NOMO-1 treated with DMSO at 0.1 percent for 48 hours (cell line): Measurements from ENCODE around the gene MCTP1.
"Not testable (repeated sequence)": the region's sequence is repeated elsewhere in the genome, so short reads cannot be mapped to it uniquely, and the experiment has no call there.

Experiments
- DNase-seq: peaks from one replicate; lab custom pipeline; 2025; ENCODE audit not compliant: unreplicated experiment; lab: John Stamatoyannopoulos, UW

Gene MCTP1

GRCh38 chr5:94832685-94833084 is 452.2 kb downstream of the MCTP1 start:
- no peak for DNase-seq

GRCh38 chr5:94830520-94830919 is 454.4 kb downstream of the MCTP1 start:
- peak; percentile 1 for DNase-seq

GRCh38 chr5:94828222-94828621 is 456.7 kb downstream of the MCTP1 start:
- DNase-seq = not testable (repeated sequence)

- DNase-seq = no peak
Observed at GRCh38 chr5:94820488-94820887, 464.4 kb downstream of the MCTP1 start.

- DNase-seq = no peak
Observed at GRCh38 chr5:94818904-94819303, 466.0 kb downstream of the MCTP1 start.

- DNase-seq = no peak
Observed at GRCh38 chr5:94815313-94816039, 469.4 kb downstream of the MCTP1 start.

- DNase-seq = no peak
Observed at GRCh38 chr5:94812232-94812631, 472.7 kb downstream of the MCTP1 start.

- DNase-seq = no peak
Observed at GRCh38 chr5:94811331-94811730, 473.6 kb downstream of the MCTP1 start.

- DNase-seq = no peak
Observed at GRCh38 chr5:94810877-94811276, 474.0 kb downstream of the MCTP1 start.

GRCh38 chr5:94810281-94810680 is 474.6 kb downstream of the MCTP1 start:
- DNase-seq = no peak

GRCh38 chr5:94808497-94808896 is 476.4 kb downstream of the MCTP1 start:
- no peak for DNase-seq

GRCh38 chr5:94807985-94808384 is 476.9 kb downstream of the MCTP1 start:
- DNase-seq = no peak

- DNase-seq = no peak
Observed at GRCh38 chr5:94802450-94802849, 482.4 kb downstream of the MCTP1 start.

- DNase-seq = no peak
Observed at GRCh38 chr5:94796586-94796985, 488.3 kb downstream of the MCTP1 start.

- peak; percentile 50 for DNase-seq
Observed at GRCh38 chr5:94793816-94794198, 491.1 kb downstream of the MCTP1 start.

GRCh38 chr5:94793113-94793815 is 491.6 kb downstream of the MCTP1 start:
- DNase-seq = peak; percentile 74

- DNase-seq = no peak
Observed at GRCh38 chr5:94791829-94792228, 493.1 kb downstream of the MCTP1 start.

- DNase-seq = no peak
Observed at GRCh38 chr5:94788527-94788926, 496.4 kb downstream of the MCTP1 start.

- no peak for DNase-seq
Observed at GRCh38 chr5:94784536-94785505, 500.1 kb downstream of the MCTP1 start.

- DNase-seq = no peak
Observed at GRCh38 chr5:94782383-94782782, 502.5 kb downstream of the MCTP1 start.

- no peak for DNase-seq
Observed at GRCh38 chr5:94779684-94780083, 505.2 kb downstream of the MCTP1 start.
